NCI-H446 (cell line): Measurements from ENCODE around the gene PLEKHD1.
"Not testable (repeated sequence)": the region's sequence is repeated elsewhere in the genome, so short reads cannot be mapped to it uniquely, and the experiment has no call there.

Experiments used
- DNase-seq, 2 experiments: peaks; one replicate each; lab custom pipeline; 2025; lab: John Stamatoyannopoulos, UW

PLEKHD1 gene

GRCh38 chr14:69481815-69482568 lies 2.5 kb upstream of the PLEKHD1 start:
- DNase-seq: no peak

- DNase-seq: peak; percentile 1 to 13
Observed at GRCh38 chr14:69483765-69484443, 624 bp upstream of the PLEKHD1 start.

- DNase-seq: no peak
Observed at GRCh38 chr14:69485315-69485660, 760 bp downstream of the PLEKHD1 start.

GRCh38 chr14:69485701-69486100 lies 1.2 kb downstream of the PLEKHD1 start:
- no peak for DNase-seq

GRCh38 chr14:69487226-69487625 lies 2.7 kb downstream of the PLEKHD1 start:
- no peak for DNase-seq

- DNase-seq: no peak
Observed at GRCh38 chr14:69487771-69488170, 3.2 kb downstream of the PLEKHD1 start.

GRCh38 chr14:69489495-69489894 lies 5.0 kb downstream of the PLEKHD1 start:
- no peak for DNase-seq

GRCh38 chr14:69490219-69490918 lies 5.8 kb downstream of the PLEKHD1 start:
- no peak for DNase-seq

GRCh38 chr14:69491193-69491592 lies 6.7 kb downstream of the PLEKHD1 start:
- DNase-seq: no peak

- no peak for DNase-seq
Observed at GRCh38 chr14:69493038-69493437, 8.5 kb downstream of the PLEKHD1 start.

- DNase-seq: peak; percentile 0 to 34
Observed at GRCh38 chr14:69493791-69494190, 9.3 kb downstream of the PLEKHD1 start.

- no peak for DNase-seq
Observed at GRCh38 chr14:69495341-69495921, 10.9 kb downstream of the PLEKHD1 start.

- not testable (repeated sequence) for DNase-seq
Observed at GRCh38 chr14:69497866-69498265, 13.3 kb downstream of the PLEKHD1 start.

GRCh38 chr14:69498286-69498685 lies 13.8 kb downstream of the PLEKHD1 start:
- DNase-seq: not testable (repeated sequence)

GRCh38 chr14:69499436-69499835 lies 14.9 kb downstream of the PLEKHD1 start:
- no peak for DNase-seq

GRCh38 chr14:69500096-69500495 lies 15.6 kb downstream of the PLEKHD1 start:
- DNase-seq: no peak

GRCh38 chr14:69500736-69501135 lies 16.2 kb downstream of the PLEKHD1 start:
- DNase-seq: peak; percentile 34 to 66

GRCh38 chr14:69501423-69501838 lies 16.9 kb downstream of the PLEKHD1 start:
- peak; percentile 94 to 99 for DNase-seq

GRCh38 chr14:69504775-69505174 lies 20.2 kb downstream of the PLEKHD1 start:
- DNase-seq: no peak

GRCh38 chr14:69505338-69506240 lies 21.1 kb downstream of the PLEKHD1 start:
- DNase-seq: no peak

GRCh38 chr14:69506241-69506595 lies 21.7 kb downstream of the PLEKHD1 start:
- no peak for DNase-seq
